ENCODE measurements around the gene CSTPP1.

The CSTPP1 gene

GRCh38 chr11:47147681-47148080 lies 211.1 kb downstream of the CSTPP1 start:
- H3K27me3 ChIP-seq (ENCODE audit: control insufficient read depth in 1 of 2, insufficient read depth in 2 of 2, low read length in 2 of 2) = no peaks in the 10 kb centered on the region
- no peak overlapping the region for H3K27ac ChIP-seq (ENCODE audit: low read length)
- peaks cover 32% of the 10 kb centered on the region for H3K4me1 ChIP-seq (ENCODE audit: control insufficient read depth, insufficient read depth, low read length)
- H3K9ac ChIP-seq (ENCODE audit: low read length in 2 of 2) = no peak overlapping the region
- H3K36me3 ChIP-seq (ENCODE audit: control insufficient read depth in 2 of 2, insufficient read depth in 2 of 2, low read length in 2 of 2) = peaks cover 0 to 2% of the 10 kb centered on the region in 2 donors
- no peak overlapping the region for H3K4me3 ChIP-seq (ENCODE audit: low read length in 2 of 2)
- no peaks in the 10 kb centered on the region for H3K9me3 ChIP-seq (ENCODE audit: control insufficient read depth in 2 of 2, low read length in 2 of 2)

GRCh38 chr11:47148270-47148669 lies 211.7 kb downstream of the CSTPP1 start:
- Histone ChIP-seq H3K4me3 (ENCODE audit: low read length in 2 of 2) (no peak overlapping the region), H3K9me3 (ENCODE audit: control insufficient read depth in 2 of 2, low read length in 2 of 2) (no peaks in the 10 kb centered on the region), H3K4me1 (ENCODE audit: control insufficient read depth, insufficient read depth, low read length) (peaks cover 31% of the 10 kb centered on the region), H3K27me3 (ENCODE audit: control insufficient read depth in 1 of 2, insufficient read depth in 2 of 2, low read length in 2 of 2) (no peaks in the 10 kb centered on the region), H3K27ac (ENCODE audit: low read length) (peak overlapping the region; percentile 41), H3K9ac (ENCODE audit: low read length in 2 of 2) (no peak overlapping the region), H3K36me3 (ENCODE audit: control insufficient read depth in 2 of 2, insufficient read depth in 2 of 2, low read length in 2 of 2) (peaks cover 0 to 2% of the 10 kb centered on the region in 2 donors)

- Histone ChIP-seq H3K27ac (ENCODE audit: low read length) (peak overlapping the region; percentile 41), H3K4me1 (ENCODE audit: control insufficient read depth, insufficient read depth, low read length) (peaks cover 31% of the 10 kb centered on the region), H3K9me3 (ENCODE audit: control insufficient read depth in 2 of 2, low read length in 2 of 2) (no peaks in the 10 kb centered on the region), H3K4me3 (ENCODE audit: low read length in 2 of 2) (no peak overlapping the region), H3K27me3 (ENCODE audit: control insufficient read depth in 1 of 2, insufficient read depth in 2 of 2, low read length in 2 of 2) (no peaks in the 10 kb centered on the region), H3K36me3 (ENCODE audit: control insufficient read depth in 2 of 2, insufficient read depth in 2 of 2, low read length in 2 of 2) (peaks cover 0 to 2% of the 10 kb centered on the region in 2 donors), H3K9ac (ENCODE audit: low read length in 2 of 2) (no peak overlapping the region)
Observed at GRCh38 chr11:47148903-47149531, 212.5 kb downstream of the CSTPP1 start.

GRCh38 chr11:47149782-47150181 lies 213.2 kb downstream of the CSTPP1 start:
- no peaks in the 10 kb centered on the region for H3K27me3 ChIP-seq (ENCODE audit: control insufficient read depth in 1 of 2, insufficient read depth in 2 of 2, low read length in 2 of 2)
- H3K4me3 ChIP-seq (ENCODE audit: low read length in 2 of 2) = no peak overlapping the region
- no peak overlapping the region for H3K27ac ChIP-seq (ENCODE audit: low read length)
- H3K36me3 ChIP-seq (ENCODE audit: control insufficient read depth in 2 of 2, insufficient read depth in 2 of 2, low read length in 2 of 2) = peaks cover 0 to 2% of the 10 kb centered on the region in 2 donors
- H3K9ac ChIP-seq (ENCODE audit: low read length in 2 of 2) = no peak overlapping the region
- H3K4me1 ChIP-seq (ENCODE audit: control insufficient read depth, insufficient read depth, low read length) = peaks cover 31% of the 10 kb centered on the region
- no peaks in the 10 kb centered on the region for H3K9me3 ChIP-seq (ENCODE audit: control insufficient read depth in 2 of 2, low read length in 2 of 2)

GRCh38 chr11:47152126-47152952 lies 215.8 kb downstream of the CSTPP1 start:
- Histone ChIP-seq H3K9ac (ENCODE audit: low read length in 2 of 2) (no peak overlapping the region), H3K4me1 (ENCODE audit: control insufficient read depth, insufficient read depth, low read length) (peaks cover 31% of the 10 kb centered on the region), H3K4me3 (ENCODE audit: low read length in 2 of 2) (no peak overlapping the region), H3K27ac (ENCODE audit: low read length) (no peak overlapping the region), H3K27me3 (ENCODE audit: control insufficient read depth in 1 of 2, insufficient read depth in 2 of 2, low read length in 2 of 2) (no peaks in the 10 kb centered on the region), H3K9me3 (ENCODE audit: control insufficient read depth in 2 of 2, low read length in 2 of 2) (no peaks in the 10 kb centered on the region), H3K36me3 (ENCODE audit: control insufficient read depth in 2 of 2, insufficient read depth in 2 of 2, low read length in 2 of 2) (peaks cover 0 to 7% of the 10 kb centered on the region in 2 donors)

GRCh38 chr11:47152953-47153950 lies 216.7 kb downstream of the CSTPP1 start:
- Histone ChIP-seq H3K4me1 (ENCODE audit: control insufficient read depth, insufficient read depth, low read length) (peaks cover 28% of the 10 kb centered on the region), H3K27me3 (ENCODE audit: control insufficient read depth in 1 of 2, insufficient read depth in 2 of 2, low read length in 2 of 2) (no peaks in the 10 kb centered on the region), H3K9ac (ENCODE audit: low read length in 2 of 2) (peak overlapping the region in 1 of 2 donors; percentile 21), H3K4me3 (ENCODE audit: low read length in 2 of 2) (peak overlapping the region in 1 of 2 donors; percentile 22), H3K27ac (ENCODE audit: low read length) (no peak overlapping the region), H3K36me3 (ENCODE audit: control insufficient read depth in 2 of 2, insufficient read depth in 2 of 2, low read length in 2 of 2) (peaks cover 0 to 7% of the 10 kb centered on the region in 2 donors), H3K9me3 (ENCODE audit: control insufficient read depth in 2 of 2, low read length in 2 of 2) (no peaks in the 10 kb centered on the region)

- Histone ChIP-seq H3K9ac (ENCODE audit: low read length in 2 of 2) (no peak overlapping the region), H3K27ac (ENCODE audit: low read length) (no peak overlapping the region)
Observed at GRCh38 chr11:47154616-47155570, 218.3 kb downstream of the CSTPP1 start.

GRCh38 chr11:47155879-47156278 lies 219.3 kb downstream of the CSTPP1 start:
- Histone ChIP-seq H3K9ac (ENCODE audit: low read length in 2 of 2) (no peak overlapping the region), H3K4me1 (ENCODE audit: control insufficient read depth, insufficient read depth, low read length) (peaks cover 14% of the 10 kb centered on the region), H3K36me3 (ENCODE audit: control insufficient read depth in 2 of 2, insufficient read depth in 2 of 2, low read length in 2 of 2) (peaks cover 0 to 9% of the 10 kb centered on the region in 2 donors), H3K9me3 (ENCODE audit: control insufficient read depth in 2 of 2, low read length in 2 of 2) (no peaks in the 10 kb centered on the region), H3K27me3 (ENCODE audit: control insufficient read depth in 1 of 2, insufficient read depth in 2 of 2, low read length in 2 of 2) (no peaks in the 10 kb centered on the region), H3K4me3 (ENCODE audit: low read length in 2 of 2) (no peak overlapping the region), H3K27ac (ENCODE audit: low read length) (no peak overlapping the region)

More at GRCh38 chr11:47154616-47155570, 218.3 kb downstream of the CSTPP1 start:
- Histone ChIP-seq H3K4me1 (ENCODE audit: control insufficient read depth, insufficient read depth, low read length) (peaks cover 13% of the 10 kb centered on the region), H3K27me3 (ENCODE audit: control insufficient read depth in 1 of 2, insufficient read depth in 2 of 2, low read length in 2 of 2) (no peaks in the 10 kb centered on the region), H3K36me3 (ENCODE audit: control insufficient read depth in 2 of 2, insufficient read depth in 2 of 2, low read length in 2 of 2) (peaks cover 0 to 9% of the 10 kb centered on the region in 2 donors), H3K4me3 (ENCODE audit: low read length in 2 of 2) (no peak overlapping the region), H3K9me3 (ENCODE audit: control insufficient read depth in 2 of 2, low read length in 2 of 2) (no peaks in the 10 kb centered on the region)

GRCh38 chr11:47156333-47156732 lies 219.8 kb downstream of the CSTPP1 start:
- no peaks in the 10 kb centered on the region for H3K9me3 ChIP-seq (ENCODE audit: control insufficient read depth in 2 of 2, low read length in 2 of 2)
- no peak overlapping the region for H3K27ac ChIP-seq (ENCODE audit: low read length)
- no peak overlapping the region for H3K9ac ChIP-seq (ENCODE audit: low read length in 2 of 2)
- H3K36me3 ChIP-seq (ENCODE audit: control insufficient read depth in 2 of 2, insufficient read depth in 2 of 2, low read length in 2 of 2) = peaks cover 0 to 9% of the 10 kb centered on the region in 2 donors
- no peak overlapping the region for H3K4me3 ChIP-seq (ENCODE audit: low read length in 2 of 2)
- H3K27me3 ChIP-seq (ENCODE audit: control insufficient read depth in 1 of 2, insufficient read depth in 2 of 2, low read length in 2 of 2) = no peaks in the 10 kb centered on the region
- peaks cover 18% of the 10 kb centered on the region for H3K4me1 ChIP-seq (ENCODE audit: control insufficient read depth, insufficient read depth, low read length)
